Cardiac septum (tissue), 1 donor: ENCODE results near the gene FGG. TPM values are rescaled to one million over a fixed set of nuclear protein-coding genes. Genes with fewer than 3 reads are reported as not detected.

Experiments
- DNase-seq: peaks from one replicate; pipeline ENCODE4 v3.0.0-alpha.2; 2020; ENCODE audit warnings: low spot score
- intact Hi-C: fragments of 100-400 bp; cut with DNase I; formaldehyde crosslinking; loops from one replicate; pipeline ENCODE4 v1.14.0; 2022
- total RNA-seq: library from RNA; stranded (reverse); fragmentation: NEBNext Ultra II Directional; extraction: Animal tissue kit (Norgen Biotek cat#: 25700); gene quantifications from one replicate; pipeline ENCODE4 v1.2.1, GENCODE V29; 2021
- donor health status: DM: no; HTN: no; CAD: no.

FGG gene
- total RNA-seq, 1 donor from 2014 or later = not detected

- intact Hi-C loops = no loop called here
- DNase-seq = no peak
Measured at GRCh38 chr4:154560824-154561231, 51.6 kb downstream of the FGG start.

DNA sequence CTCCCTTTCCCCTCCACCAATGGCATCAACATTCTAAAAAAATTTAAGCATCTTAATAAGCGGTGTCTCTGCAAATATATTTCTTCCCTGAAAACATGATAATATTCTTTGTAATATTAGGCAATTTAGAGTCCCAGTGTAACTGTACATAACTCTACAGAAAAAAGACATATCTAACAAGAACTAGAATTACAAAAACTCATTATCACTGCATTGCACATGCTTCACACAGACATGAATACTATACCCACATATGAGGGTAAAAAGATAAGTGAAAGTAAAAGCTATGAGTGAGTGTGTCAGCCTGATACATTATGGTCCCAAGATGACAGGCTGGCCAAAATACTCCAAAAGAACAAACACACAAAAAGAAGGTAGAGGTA, 52.0 kb downstream of the FGG start:
- intact Hi-C loops = no loop called here
- no peak for DNase-seq

DNA sequence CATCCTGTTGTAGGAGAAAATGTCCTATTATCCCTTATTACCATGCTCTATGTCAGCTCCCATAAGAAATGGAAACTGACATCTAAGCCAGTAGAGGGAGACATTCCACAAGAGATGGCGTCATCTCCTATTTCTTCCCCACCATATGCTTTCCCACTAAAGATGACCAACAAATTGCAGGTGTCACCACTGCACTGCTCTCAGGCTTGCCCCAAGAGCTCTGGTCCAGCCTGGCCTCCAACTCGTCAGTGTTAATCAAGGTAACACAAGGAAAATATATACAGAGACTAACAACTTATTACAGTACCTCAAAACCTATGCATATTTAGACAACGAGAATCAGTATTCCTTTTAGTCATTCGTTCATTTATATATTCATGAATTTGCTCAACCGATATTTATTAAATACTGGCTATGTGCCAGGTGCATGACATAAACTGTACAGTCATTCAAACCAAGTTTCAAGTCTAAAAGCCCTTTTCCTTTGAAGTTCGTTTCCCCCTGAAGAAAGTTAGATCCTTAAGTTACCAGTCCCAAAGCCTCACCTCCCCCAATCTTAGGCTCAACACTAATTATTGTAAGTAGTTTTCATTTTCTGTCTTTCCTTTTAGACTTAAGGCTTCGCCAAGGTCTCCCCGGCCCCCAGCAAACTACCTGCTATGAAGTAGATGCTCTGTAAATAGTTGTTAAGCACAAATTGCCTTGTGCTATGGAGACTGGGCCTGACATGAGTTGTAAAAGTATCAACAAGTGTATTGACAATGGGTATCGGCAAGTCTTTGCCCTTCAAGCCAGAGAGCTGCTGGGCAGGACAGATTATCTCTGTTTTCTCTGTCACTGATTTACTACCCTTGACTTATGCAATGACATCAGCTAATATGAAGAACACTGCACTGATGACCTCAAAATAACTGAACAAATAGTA, 52.7 kb downstream of the FGG start:
- intact Hi-C loops = loop anchor here (10.0 kb wide), 1 partner anchor 1155 kb away; no protein-coding TSS in a partner anchor
- no peak for DNase-seq

DNA sequence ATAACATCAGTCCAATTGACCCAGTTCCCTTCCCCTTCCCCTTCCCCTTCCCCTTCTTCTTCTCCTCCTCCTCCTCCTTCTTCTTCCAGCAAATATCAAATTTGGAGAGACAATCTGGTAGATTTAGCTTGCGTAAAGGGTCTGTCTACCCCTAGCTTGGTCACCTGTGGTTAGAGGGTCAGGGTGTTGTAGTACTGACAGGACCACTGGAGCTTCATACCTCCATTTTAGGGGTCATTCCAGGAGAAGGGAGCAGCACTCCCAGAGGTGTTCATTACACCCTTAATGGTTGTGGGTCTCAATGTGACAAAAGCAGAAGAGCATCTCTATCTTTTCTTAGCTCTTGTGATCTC, 53.3 kb downstream of the FGG start:
- no peak for DNase-seq
- intact Hi-C loops = loop anchor here (10.0 kb wide), 1 partner anchor 1156 kb away; no protein-coding TSS in a partner anchor

Other genes starting within 250 kb of the FGG start
- not detected for gene DCHS2, start 120.9 kb downstream of the FGG start, total RNA-seq
- gene PLRG1, start 62.3 kb downstream of the FGG start, total RNA-seq = 31.8 TPM
- gene FGB, start 49.6 kb downstream of the FGG start, total RNA-seq = not detected
- gene FGA, start 21.9 kb downstream of the FGG start, total RNA-seq = not detected
- 0.16 TPM for gene LRAT, start 131.3 kb upstream of the FGG start, total RNA-seq
- gene RBM46, start 168.6 kb upstream of the FGG start, total RNA-seq = 0.13 TPM